GM13977 (cell line): ENCODE data around the gene SYNE1.

ENCODE experiments used
- DNase-seq: peaks from one replicate; pipeline ENCODE4 v3.0.0; 2012; ENCODE audit warnings: low spot score
- CTCF ChIP-seq: IDR thresholded peaks from 2 replicates; pipeline ENCODE4 v1.5.1; 2012; ENCODE audit warnings: mild to moderate bottlenecking, control low read depth; ENCODE audit not compliant: insufficient read depth; ENCODE audit errors: extremely low read depth, missing control alignments
- in situ Hi-C: fragments of 300-500 bp; cut with MboI; formaldehyde crosslinking; loops from one replicate; pipeline ENCODE4 v1.12.0; 2022; ENCODE audit warnings: low sequenced_read_pairs, low pct_unique_long_range_greater_than_20kb, mixed read lengths, inconsistent platforms; ENCODE audit not compliant: unreplicated experiment

SYNE1 gene

GRCh38 chr6:152270301-152270925 lies 366.7 kb downstream of the SYNE1 start:
- DNase-seq, result no peak
- in situ Hi-C loops, result loop anchor here (25.0 kb wide), 2 partner anchors 508 to 583 kb away; no protein-coding TSS in a partner anchor
- no peak for TF ChIP-seq CTCF

- no peak for DNase-seq
- in situ Hi-C loops, result loop anchor here (25.0 kb wide), 2 partner anchors 507 to 582 kb away; no protein-coding TSS in a partner anchor
Measured at GRCh38 chr6:152268846-152269442, 368.2 kb downstream of the SYNE1 start.

DNA sequence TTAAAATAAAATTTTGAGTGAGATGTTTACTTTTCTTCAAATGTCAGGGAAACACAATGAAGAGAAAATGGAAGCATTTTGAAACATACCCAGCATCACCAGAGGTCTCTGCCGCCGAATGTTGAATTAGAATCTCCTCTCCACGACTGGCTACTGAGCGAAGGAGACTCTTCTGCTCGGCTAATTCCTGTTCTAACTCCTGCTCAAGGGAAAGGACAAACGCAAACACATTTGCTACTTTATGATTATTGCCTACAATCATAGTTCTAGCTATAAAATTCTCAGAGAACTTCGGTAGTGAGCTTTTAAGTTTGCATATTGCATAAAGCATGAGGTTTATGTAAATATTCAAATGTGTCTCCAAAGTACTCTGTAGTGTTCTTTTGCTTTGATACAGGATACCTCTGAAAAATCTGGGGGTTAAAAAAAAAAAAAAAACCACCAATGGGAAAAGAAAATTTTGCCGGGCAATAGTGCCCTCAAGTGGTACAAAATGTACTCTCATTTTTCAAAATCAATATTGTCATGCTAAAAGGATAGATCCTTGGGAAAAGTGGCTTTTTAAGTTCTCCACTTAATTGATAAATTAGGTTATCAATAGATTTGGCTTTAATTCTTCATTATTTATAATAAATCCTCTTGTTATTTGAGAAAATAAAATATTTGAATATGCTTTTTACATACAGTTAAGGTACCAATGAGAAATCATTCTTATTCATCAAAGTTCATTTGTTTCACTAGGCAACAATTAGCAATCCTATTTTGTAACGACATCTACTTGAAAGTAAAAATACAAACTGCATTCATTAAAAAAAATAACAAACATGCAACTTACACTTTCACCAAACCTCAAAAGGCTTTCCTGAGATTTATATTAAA lies 369.0 kb downstream of the SYNE1 start:
- DNase-seq, result peak; percentile 22
- peak; percentile 60 for TF ChIP-seq CTCF
- in situ Hi-C loops, result loop anchor here (25.0 kb wide), 2 partner anchors 506 to 581 kb away; no protein-coding TSS in a partner anchor

More at GRCh38 chr6:152268846-152269442, 368.2 kb downstream of the SYNE1 start:
- TF ChIP-seq CTCF, result no peak

- DNase-seq, result no peak
- in situ Hi-C loops, result loop anchor here (25.0 kb wide), 2 partner anchors 503 to 578 kb away; no protein-coding TSS in a partner anchor
- TF ChIP-seq CTCF, result no peak
Measured at GRCh38 chr6:152265651-152266050, 371.5 kb downstream of the SYNE1 start.

DNA sequence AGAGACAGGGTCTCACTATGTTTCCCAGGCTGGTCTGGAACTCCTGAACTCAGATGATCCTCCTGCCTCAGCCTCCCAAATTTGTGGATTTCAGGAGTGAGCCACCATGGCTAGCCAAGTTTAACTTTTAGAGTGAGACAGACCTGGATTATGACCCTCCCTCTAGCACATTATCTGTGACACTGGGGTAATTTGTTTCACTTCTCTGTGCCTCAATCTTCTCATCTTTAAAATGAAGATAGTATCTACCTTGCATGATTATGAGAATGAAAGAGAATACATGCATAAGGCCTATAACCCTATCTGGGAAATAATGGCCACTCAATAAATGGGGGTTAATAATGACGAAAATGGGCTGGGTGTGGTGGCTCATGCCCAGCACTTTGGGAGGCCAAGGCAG lies 373.6 kb downstream of the SYNE1 start:
- in situ Hi-C loops, result loop anchor here (25.0 kb wide), 2 partner anchors 501 to 576 kb away; no protein-coding TSS in a partner anchor
- no peak for TF ChIP-seq CTCF
- DNase-seq, result no peak

GRCh38 chr6:152261179-152261578 lies 376.0 kb downstream of the SYNE1 start:
- in situ Hi-C loops, result loop anchor here (25.0 kb wide), 2 partner anchors 499 to 574 kb away; no protein-coding TSS in a partner anchor
- no peak for TF ChIP-seq CTCF
- DNase-seq, result no peak
